Mucosa of gallbladder (tissue), 1 donor: ENCODE results near the gene MYOD1. TPM values are rescaled to one million over a fixed set of nuclear protein-coding genes. Genes with fewer than 3 reads are reported as not detected.

Source experiments
- DNase-seq: peaks from one replicate; pipeline ENCODE4 v3.0.0-alpha.2; 2020; ENCODE audit warnings: low spot score
- total RNA-seq: library from RNA; stranded (reverse); gene quantifications from one replicate; pipeline ENCODE4 v1.2.1, GENCODE V29; 2021
- donor health status: DM: no; HTN: no; CAD: no.

MYOD1 gene
- total RNA-seq, 1 donor from 2014 or later = not detected

DNA sequence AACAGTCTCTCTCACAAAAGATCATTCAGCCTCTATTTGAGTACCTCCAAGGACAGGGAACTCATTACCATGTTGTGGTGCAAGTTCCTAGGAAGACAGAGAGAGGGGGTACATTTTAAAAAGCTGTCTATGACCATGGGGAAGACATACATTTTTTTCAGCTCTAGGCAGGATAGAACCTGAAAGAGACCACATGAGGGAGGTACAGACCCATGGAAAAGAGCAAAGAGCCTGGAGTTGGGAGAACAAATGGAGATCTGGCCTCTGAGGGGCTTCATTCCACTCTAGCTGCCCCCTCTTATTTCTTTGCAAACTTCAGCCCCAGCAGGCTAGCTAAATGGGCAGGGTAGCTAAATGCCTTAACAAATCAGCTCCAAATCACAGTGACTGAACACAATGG, 51.5 kb downstream of the MYOD1 start:
- no peak for DNase-seq

DNA sequence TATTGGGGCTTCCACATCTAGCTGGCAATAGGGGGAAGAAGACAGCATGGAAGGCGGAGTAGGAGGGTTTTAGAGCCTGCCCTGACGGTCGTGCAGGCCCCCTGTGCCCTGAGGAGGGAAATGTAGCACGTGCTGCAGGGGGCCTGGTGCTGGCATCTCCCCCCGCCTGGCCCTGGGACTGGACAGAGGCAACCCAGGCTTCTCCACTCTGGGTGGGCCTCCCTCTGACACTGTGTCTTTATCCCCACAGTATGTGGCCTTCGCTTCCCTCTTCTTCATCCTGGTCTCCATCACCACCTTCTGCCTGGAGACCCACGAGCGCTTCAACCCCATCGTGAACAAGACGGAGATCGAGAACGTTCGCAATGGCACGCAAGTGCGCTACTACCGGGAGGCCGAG, 52.0 kb downstream of the MYOD1 start:
- DNase-seq = no peak

Other genes starting within 250 kb of the MYOD1 start
- 1.3 TPM for gene ABCC8, start 242.7 kb upstream of the MYOD1 start, total RNA-seq
- gene USH1C, start 175.2 kb upstream of the MYOD1 start, total RNA-seq = 176 TPM
- gene OTOG, start 172.3 kb upstream of the MYOD1 start, total RNA-seq = 0.12 TPM
- gene KCNC1, start 15.2 kb downstream of the MYOD1 start, total RNA-seq = not detected